Measurements from ENCODE around the gene HLCS.
A peak's percentile ranks its signal among the peaks of the same experiment; 100 is the strongest.

HLCS gene

GRCh38 chr21:36883532-36884486 is 82.7 kb downstream of the HLCS start:
- DNase-seq (ENCODE audit: low read depth in 3 of 3): no peak

- DNase-seq (ENCODE audit: low read depth in 3 of 3): no peak
These were observed 83.7 kb downstream of the HLCS start for GRCh38 chr21:36882776-36883175.

DNA sequence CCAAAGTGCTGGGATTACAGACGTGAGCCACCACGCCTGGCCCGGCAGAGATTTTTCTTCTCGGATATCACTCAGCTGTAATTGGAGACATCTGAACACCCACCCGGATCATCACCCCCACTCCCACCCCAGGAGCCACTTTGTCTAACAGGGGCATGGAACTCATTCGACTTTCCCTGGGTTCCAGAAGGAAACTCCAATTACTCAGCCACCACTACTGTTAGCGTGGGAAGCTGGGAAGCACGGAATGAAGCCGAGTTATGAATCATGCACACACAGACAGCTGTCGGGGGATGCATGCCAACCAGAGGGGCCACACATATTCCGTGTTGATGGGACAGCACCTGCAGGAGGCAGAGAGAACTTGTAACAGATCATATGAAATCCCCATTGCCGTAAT is 85.2 kb downstream of the HLCS start:
- DNase-seq (ENCODE audit: low read depth in 3 of 3): no peak

- no peak for DNase-seq (ENCODE audit: low read depth in 3 of 3)
These were observed 86.6 kb downstream of the HLCS start for GRCh38 chr21:36879827-36880226.

GRCh38 chr21:36877741-36878140 is 88.7 kb downstream of the HLCS start:
- DNase-seq (ENCODE audit: low read depth in 3 of 3): no peak

DNA sequence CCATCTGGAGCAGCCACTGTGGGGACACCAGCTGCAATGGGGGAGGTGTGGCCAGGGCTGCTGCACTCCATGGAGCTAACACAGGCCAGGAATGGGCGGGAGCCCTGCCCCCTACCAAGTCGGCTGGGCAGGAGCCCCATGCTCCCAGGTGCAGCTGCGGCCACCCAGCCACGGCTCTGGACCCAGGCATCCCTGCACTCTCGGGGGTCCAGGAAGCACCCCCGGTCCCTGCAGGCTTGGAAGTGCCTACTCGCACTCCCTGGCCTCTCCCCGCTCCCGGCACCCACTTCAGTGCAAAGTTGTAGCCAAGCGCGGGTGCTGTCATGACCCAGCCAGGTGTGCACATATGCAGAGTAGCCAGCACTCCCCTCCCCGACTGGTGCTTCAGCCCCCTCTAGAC is 91.8 kb downstream of the HLCS start:
- no peak for DNase-seq (ENCODE audit: low read depth in 3 of 3)

GRCh38 chr21:36873513-36873912 is 93.0 kb downstream of the HLCS start:
- DNase-seq (ENCODE audit: low read depth in 3 of 3): no peak

GRCh38 chr21:36867291-36867905 is 99.1 kb downstream of the HLCS start:
- DNase-seq (ENCODE audit: low read depth in 3 of 3): no peak

DNA sequence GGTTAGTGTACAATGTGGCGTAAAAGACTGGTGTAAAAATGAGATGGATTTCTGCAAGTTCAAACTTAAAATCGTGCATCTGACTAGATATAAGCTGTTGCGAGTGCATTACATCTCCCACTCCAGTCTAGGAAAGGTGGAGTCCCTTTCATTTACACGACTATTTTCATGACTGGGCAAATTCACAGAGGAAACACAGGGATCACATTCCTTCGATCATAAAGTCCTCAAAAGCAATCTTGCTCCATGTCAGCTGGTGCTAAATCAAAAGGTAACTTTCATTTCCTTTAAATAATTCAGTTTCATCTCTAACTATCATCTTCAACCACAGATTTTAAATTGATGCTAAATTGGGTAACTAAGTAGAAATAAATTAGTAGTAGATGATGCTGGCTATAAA is 100.0 kb downstream of the HLCS start:
- DNase-seq (ENCODE audit: low read depth in 3 of 3): no peak

GRCh38 chr21:36864974-36865373 is 101.5 kb downstream of the HLCS start:
- DNase-seq (ENCODE audit: low read depth in 3 of 3): no peak

GRCh38 chr21:36863260-36863659 is 103.2 kb downstream of the HLCS start:
- no peak for DNase-seq (ENCODE audit: low read depth in 3 of 3)

DNA sequence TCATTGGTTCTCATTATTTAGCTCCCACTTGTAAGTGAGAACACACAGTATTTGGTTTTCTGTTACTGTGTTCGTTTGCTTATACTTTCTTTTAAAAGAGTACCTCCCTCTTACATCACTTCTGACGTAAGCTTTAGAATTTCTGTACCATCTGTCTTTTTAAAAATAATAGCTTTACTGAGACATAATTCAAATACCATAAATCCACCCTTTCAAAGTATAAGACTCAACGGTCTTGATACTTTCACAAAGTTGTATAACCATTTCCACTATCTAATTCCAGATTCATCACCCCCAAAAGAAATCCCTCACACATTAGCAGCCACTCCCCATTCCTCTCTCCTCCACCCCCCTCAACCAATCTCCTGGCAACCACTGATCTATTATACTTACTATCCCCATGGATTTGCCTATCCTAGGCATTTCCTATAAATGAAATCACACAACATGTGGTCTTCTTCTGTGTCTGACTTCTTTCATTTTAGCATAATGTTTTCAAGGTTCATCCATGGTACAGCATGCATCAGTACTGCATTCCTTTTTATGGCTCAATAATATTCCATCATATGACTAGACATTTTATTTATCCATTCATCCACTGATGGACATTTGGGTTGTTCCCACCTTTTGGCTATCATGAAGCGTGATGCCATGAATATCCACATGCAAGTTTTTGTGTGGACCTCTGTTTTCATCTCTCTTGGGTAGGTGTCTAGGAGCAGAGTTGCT is 104.7 kb downstream of the HLCS start:
- no peak for DNase-seq (ENCODE audit: low read depth in 3 of 3)

- no peak for DNase-seq (ENCODE audit: low read depth in 3 of 3)
These were observed 105.5 kb downstream of the HLCS start for GRCh38 chr21:36860736-36861594.

DNA sequence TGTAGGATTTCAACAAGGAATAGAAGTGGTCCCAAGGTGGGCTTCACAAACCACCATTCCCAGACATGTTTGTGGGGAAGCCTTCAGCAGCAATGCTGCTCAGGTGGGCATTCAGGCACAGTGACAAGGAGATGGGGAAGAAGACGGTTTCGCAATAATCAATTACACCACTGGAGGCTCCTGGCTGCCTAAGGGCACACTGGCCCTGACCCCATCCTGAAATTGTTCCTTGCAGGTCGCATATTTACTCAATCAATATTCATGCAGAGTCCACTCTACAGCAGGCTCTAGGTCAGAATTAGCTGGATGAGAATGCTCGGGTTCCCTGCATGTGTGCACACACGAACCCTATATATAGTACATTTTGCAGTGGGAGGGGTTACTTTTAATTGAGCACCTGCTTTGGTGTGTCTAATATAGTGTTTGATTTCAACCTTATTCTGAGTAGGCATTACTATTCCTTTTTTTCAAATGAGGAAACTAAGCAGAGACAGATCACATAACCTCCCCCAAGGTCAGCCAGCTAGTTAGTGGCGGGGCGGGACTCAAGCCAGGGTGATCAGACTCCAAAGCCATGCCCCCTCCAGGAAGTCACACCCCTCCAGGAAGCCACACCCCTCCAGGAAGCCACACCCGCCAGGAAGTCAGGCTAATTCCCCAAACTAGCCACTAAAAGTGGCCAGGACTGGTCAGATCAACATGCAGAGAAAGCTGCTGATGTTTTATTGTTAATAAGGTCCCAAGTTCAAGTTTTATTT is 106.5 kb downstream of the HLCS start:
- DNase-seq (ENCODE audit: low read depth in 3 of 3): peak in 1 of 3 donors; percentile 11

- no peak for DNase-seq (ENCODE audit: low read depth in 3 of 3)
These were observed 108.0 kb downstream of the HLCS start for GRCh38 chr21:36858320-36858957.

DNA sequence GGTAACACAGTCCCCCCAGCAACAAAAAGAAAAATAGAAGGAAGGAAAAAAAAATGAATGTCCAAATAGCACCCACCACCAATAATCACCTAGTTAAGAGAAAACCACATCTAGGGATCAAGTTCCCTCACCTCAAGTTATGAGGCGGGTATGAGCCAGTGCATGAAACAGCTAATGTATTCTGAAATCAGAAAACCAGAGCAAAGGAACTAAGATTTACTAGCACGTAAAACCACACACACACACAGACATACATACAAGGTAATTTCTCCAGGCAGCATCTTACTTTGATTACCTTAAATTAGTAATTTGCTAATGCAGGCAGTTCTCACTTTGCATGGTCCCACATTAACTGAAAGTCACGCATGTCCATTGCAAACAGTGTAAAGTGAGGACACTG is 109.8 kb downstream of the HLCS start:
- DNase-seq (ENCODE audit: low read depth in 3 of 3): no peak

DNA sequence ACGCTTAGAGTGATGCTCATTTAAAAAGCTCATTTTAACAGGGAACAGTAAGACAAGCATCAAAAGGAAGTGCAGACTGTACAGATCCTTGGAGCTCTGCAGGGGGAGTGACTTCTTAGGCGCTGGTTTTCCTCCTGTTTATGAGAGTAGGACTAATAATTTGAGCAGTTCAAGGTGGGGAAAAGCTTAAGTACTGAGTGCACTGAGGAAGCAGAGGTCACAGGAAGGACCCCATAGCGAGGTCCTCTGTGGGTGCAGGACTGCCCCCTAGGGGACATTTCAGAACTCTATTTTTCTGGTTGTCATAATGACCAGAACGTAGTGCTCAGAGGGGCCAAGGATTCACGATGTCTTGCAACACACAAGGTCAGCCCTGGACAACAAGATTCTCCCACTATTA is 112.1 kb downstream of the HLCS start:
- peak in 2 of 3 donors; percentile 1 to 13 for DNase-seq (ENCODE audit: low read depth in 3 of 3)

DNA sequence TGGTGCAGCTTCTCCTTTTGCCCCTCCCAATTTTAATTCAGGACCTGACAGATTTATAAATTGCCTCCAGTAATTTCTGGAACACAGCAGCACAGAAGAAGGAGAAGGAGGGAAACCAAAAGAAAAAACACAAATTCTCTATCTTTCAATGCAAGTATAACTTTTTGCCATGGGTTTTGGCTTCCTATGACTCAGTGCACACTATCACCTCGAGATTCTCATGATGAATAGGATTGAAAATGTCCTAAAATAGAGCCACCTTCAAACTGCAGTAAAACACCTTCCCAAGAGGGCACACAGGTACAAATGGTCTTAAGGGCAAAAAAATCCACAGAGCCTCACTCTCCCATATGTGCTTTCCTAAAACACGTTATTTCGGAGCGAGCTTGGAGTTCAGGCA is 113.6 kb downstream of the HLCS start:
- no peak for DNase-seq (ENCODE audit: low read depth in 3 of 3)

DNA sequence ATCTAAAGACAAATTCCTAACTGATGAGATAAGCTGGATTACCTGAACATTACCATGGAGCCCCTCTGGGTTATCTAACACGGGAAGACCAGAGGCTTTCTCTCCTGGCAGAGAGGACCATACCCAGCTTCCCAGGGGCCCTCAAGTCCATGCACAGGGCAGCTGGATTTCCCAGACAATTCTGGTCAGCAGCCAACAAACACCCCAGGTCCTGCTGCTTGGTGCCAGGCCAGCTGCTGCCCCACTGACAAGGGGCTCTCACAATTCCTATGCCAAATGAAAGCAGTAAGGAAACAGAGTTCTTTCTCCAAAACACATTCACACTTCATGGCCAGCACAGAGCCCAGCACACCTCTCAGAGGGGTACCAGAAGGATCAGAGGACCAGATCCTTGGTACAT is 114.2 kb downstream of the HLCS start:
- DNase-seq (ENCODE audit: low read depth in 3 of 3): no peak

- no peak for DNase-seq (ENCODE audit: low read depth in 3 of 3)
These were observed 115.3 kb downstream of the HLCS start for GRCh38 chr21:36851121-36851520.
